ENCODE measurements around the gene SSNA1.

The SSNA1 gene

GRCh38 chr9:137223078-137223970 is 34.8 kb downstream of the SSNA1 start:
- no peaks in the 10 kb centered on the region; the same call in 1 of the 2 replicates for H3K27me3 ChIP-seq (ENCODE audit: control insufficient read depth, insufficient read depth, low read length)
- H3K4me1 ChIP-seq (ENCODE audit: control insufficient read depth, insufficient read depth, low read length) = peaks cover 7% of the 10 kb centered on the region
- H3K36me3 ChIP-seq (ENCODE audit: control insufficient read depth, insufficient read depth, low read length) = no peaks in the 10 kb centered on the region
- no CpG with 5 or more reads among the region's 63 CpGs for WGBS (ENCODE audit: insufficient coverage, insufficient read length)
- DNase-seq (ENCODE audit: low read depth, low spot score) = peak; percentile 90
- H3K27ac ChIP-seq (ENCODE audit: low read length) = no peak overlapping the region
- H3K9me3 ChIP-seq (ENCODE audit: control insufficient read depth, insufficient read depth, low read length) = no peaks in the 10 kb centered on the region
- H3K4me3 ChIP-seq (ENCODE audit: low read length) = peak overlapping the region; percentile 71

- Histone ChIP-seq H3K36me3 (ENCODE audit: control insufficient read depth, insufficient read depth, low read length) (no peaks in the 10 kb centered on the region), H3K9me3 (ENCODE audit: control insufficient read depth, insufficient read depth, low read length) (no peaks in the 10 kb centered on the region), H3K4me3 (ENCODE audit: low read length) (peak within 1 kb of the TSS; percentile 71; the same call in 1 of the 2 replicates), H3K27me3 (ENCODE audit: control insufficient read depth, insufficient read depth, low read length) (no peaks in the 10 kb centered on the region; the same call in 1 of the 2 replicates), H3K4me1 (ENCODE audit: control insufficient read depth, insufficient read depth, low read length) (peaks cover 6% of the 10 kb centered on the region), H3K27ac (ENCODE audit: low read length) (no peak within 1 kb of the TSS)
- WGBS (ENCODE audit: insufficient coverage, insufficient read length) = no CpG with 5 or more reads among the region's 23 CpGs
- DNase-seq (ENCODE audit: low read depth, low spot score) = no peak
Measured at GRCh38 chr9:137224830-137225694, 36.6 kb downstream of the SSNA1 start, which contains the start of gene CYSRT1. CYSRT1 (plus strand) TSS chr9:137225174; CDS start chr9:137225622, 448 bp downstream.

GRCh38 chr9:137225699-137226331 is 37.3 kb downstream of the SSNA1 start:
- WGBS (ENCODE audit: insufficient coverage, insufficient read length) = no CpG with 5 or more reads among the region's 21 CpGs
- Histone ChIP-seq H3K27ac (ENCODE audit: low read length) (no peak overlapping the region), H3K36me3 (ENCODE audit: control insufficient read depth, insufficient read depth, low read length) (no peaks in the 10 kb centered on the region), H3K9me3 (ENCODE audit: control insufficient read depth, insufficient read depth, low read length) (no peaks in the 10 kb centered on the region), H3K27me3 (ENCODE audit: control insufficient read depth, insufficient read depth, low read length) (no peaks in the 10 kb centered on the region; the same call in 1 of the 2 replicates), H3K4me1 (ENCODE audit: control insufficient read depth, insufficient read depth, low read length) (peaks cover 6% of the 10 kb centered on the region), H3K4me3 (ENCODE audit: low read length) (no peak overlapping the region)
- no peak for DNase-seq (ENCODE audit: low read depth, low spot score)

GRCh38 chr9:137226338-137227053 is 38.0 kb downstream of the SSNA1 start:
- H3K36me3 ChIP-seq (ENCODE audit: control insufficient read depth, insufficient read depth, low read length) = no peaks in the 10 kb centered on the region
- H3K4me1 ChIP-seq (ENCODE audit: control insufficient read depth, insufficient read depth, low read length) = peaks cover 6% of the 10 kb centered on the region
- H3K27me3 ChIP-seq (ENCODE audit: control insufficient read depth, insufficient read depth, low read length) = no peaks in the 10 kb centered on the region; the same call in 1 of the 2 replicates
- H3K9me3 ChIP-seq (ENCODE audit: control insufficient read depth, insufficient read depth, low read length) = no peaks in the 10 kb centered on the region
- no peak for DNase-seq (ENCODE audit: low read depth, low spot score)
- no peak overlapping the region for H3K27ac ChIP-seq (ENCODE audit: low read length)
- no CpG with 5 or more reads among the region's 18 CpGs for WGBS (ENCODE audit: insufficient coverage, insufficient read length)
- no peak overlapping the region for H3K4me3 ChIP-seq (ENCODE audit: low read length)

GRCh38 chr9:137227054-137227852 is 38.8 kb downstream of the SSNA1 start, which contains the start of gene RNF224:
RNF224 (plus strand) TSS chr9:137227502; CDS start chr9:137228336, 834 bp downstream.
- Histone ChIP-seq H3K27me3 (ENCODE audit: control insufficient read depth, insufficient read depth, low read length) (no peaks in the 10 kb centered on the region; the same call in 1 of the 2 replicates), H3K9me3 (ENCODE audit: control insufficient read depth, insufficient read depth, low read length) (no peaks in the 10 kb centered on the region), H3K4me3 (ENCODE audit: low read length) (no peak within 1 kb of the TSS), H3K36me3 (ENCODE audit: control insufficient read depth, insufficient read depth, low read length) (no peaks in the 10 kb centered on the region), H3K4me1 (ENCODE audit: control insufficient read depth, insufficient read depth, low read length) (peaks cover 6% of the 10 kb centered on the region), H3K27ac (ENCODE audit: low read length) (no peak within 1 kb of the TSS)
- no peak for DNase-seq (ENCODE audit: low read depth, low spot score)
- no CpG with 5 or more reads among the region's 25 CpGs for WGBS (ENCODE audit: insufficient coverage, insufficient read length)

- Histone ChIP-seq H3K4me1 (ENCODE audit: control insufficient read depth, insufficient read depth, low read length) (peaks cover 2% of the 10 kb centered on the region), H3K36me3 (ENCODE audit: control insufficient read depth, insufficient read depth, low read length) (no peaks in the 10 kb centered on the region), H3K9me3 (ENCODE audit: control insufficient read depth, insufficient read depth, low read length) (no peaks in the 10 kb centered on the region), H3K27me3 (ENCODE audit: control insufficient read depth, insufficient read depth, low read length) (no peaks in the 10 kb centered on the region), H3K27ac (ENCODE audit: low read length) (no peak overlapping the region), H3K4me3 (ENCODE audit: low read length) (no peak overlapping the region)
- WGBS (ENCODE audit: insufficient coverage, insufficient read length) = no CpG with 5 or more reads among the region's 18 CpGs
- no peak for DNase-seq (ENCODE audit: low read depth, low spot score)
Measured at GRCh38 chr9:137227853-137228505, 39.5 kb downstream of the SSNA1 start.

GRCh38 chr9:137228506-137228967 is 40.1 kb downstream of the SSNA1 start:
- Histone ChIP-seq H3K4me3 (ENCODE audit: low read length) (no peak overlapping the region), H3K9me3 (ENCODE audit: control insufficient read depth, insufficient read depth, low read length) (no peaks in the 10 kb centered on the region), H3K27me3 (ENCODE audit: control insufficient read depth, insufficient read depth, low read length) (no peaks in the 10 kb centered on the region), H3K27ac (ENCODE audit: low read length) (no peak overlapping the region), H3K36me3 (ENCODE audit: control insufficient read depth, insufficient read depth, low read length) (no peaks in the 10 kb centered on the region), H3K4me1 (ENCODE audit: control insufficient read depth, insufficient read depth, low read length) (peaks cover 2% of the 10 kb centered on the region; the same call in 1 of the 2 replicates)
- DNase-seq (ENCODE audit: low read depth, low spot score) = no peak
- WGBS (ENCODE audit: insufficient coverage, insufficient read length) = no CpG with 5 or more reads among the region's 29 CpGs

GRCh38 chr9:137228968-137229896 is 40.8 kb downstream of the SSNA1 start:
- DNase-seq (ENCODE audit: low read depth, low spot score) = no peak
- Histone ChIP-seq H3K27ac (ENCODE audit: low read length) (no peak overlapping the region), H3K9me3 (ENCODE audit: control insufficient read depth, insufficient read depth, low read length) (no peaks in the 10 kb centered on the region), H3K36me3 (ENCODE audit: control insufficient read depth, insufficient read depth, low read length) (no peaks in the 10 kb centered on the region), H3K4me1 (ENCODE audit: control insufficient read depth, insufficient read depth, low read length) (peaks cover 2% of the 10 kb centered on the region; the same call in 1 of the 2 replicates), H3K27me3 (ENCODE audit: control insufficient read depth, insufficient read depth, low read length) (no peaks in the 10 kb centered on the region), H3K4me3 (ENCODE audit: low read length) (no peak overlapping the region)
- WGBS (ENCODE audit: insufficient coverage, insufficient read length) = no CpG with 5 or more reads among the region's 27 CpGs

Data from iPS DF 6.9 (cell line).